Colonic mucosa (tissue), 4 donors: ENCODE data around the gene C15orf62. TPM values are rescaled to one million over a fixed set of nuclear protein-coding genes. Genes with fewer than 3 reads are reported as not detected.

ENCODE experiments used
- DNase-seq: peaks from one replicate; pipeline ENCODE4 v3.0.0-alpha.2; 2020
- H3K27ac ChIP-seq: fragments of 200-600 bp; one replicate; pipeline ENCODE4 v1.8.0; 2021
- H3K27me3 ChIP-seq: fragments of 200-600 bp; one replicate; pipeline ENCODE4 v1.8.0; 2021
- H3K36me3 ChIP-seq: fragments of 200-600 bp; one replicate; pipeline ENCODE4 v1.8.0; 2021
- H3K4me1 ChIP-seq: fragments of 200-600 bp; one replicate; pipeline ENCODE4 v1.8.0; 2021; ENCODE audit warnings: mild to moderate bottlenecking
- H3K4me3 ChIP-seq: fragments of 200-600 bp; one replicate; pipeline ENCODE4 v1.8.0; 2021
- H3K9ac ChIP-seq, 2 donors: one replicate each; pipeline ENCODE4 v1.7.0; 2013; ENCODE audit warnings: control low read depth in 2 of 2, low read depth in 2 of 2, low read length in 2 of 2
- H3K9me3 ChIP-seq: fragments of 200-600 bp; one replicate; pipeline ENCODE4 v1.8.0; 2021
- intact Hi-C: fragments of 100-400 bp; cut with DNase I; formaldehyde crosslinking; loops from one replicate; pipeline ENCODE4 v1.14.1; 2022
- total RNA-seq, 2 donors: library from RNA; stranded (reverse); fragmentation: NEBNext Ultra II Directional in 1 of 2; extraction: Animal tissue kit (Norgen Biotek cat#: 25700) in 1 of 2; gene quantifications; one replicate each; pipeline ENCODE4 v1.2.1, GENCODE V29; 2021
- TF ChIP-seq, protein P1 (sequence below): fragments of 200-600 bp; IDR thresholded peaks from one replicate; pipeline ENCODE4 v1.8.0; 2022; ENCODE audit warnings: antibody characterized with exemption, mild to moderate bottlenecking
- donor health status: healthy.
- donor health status: DM: no; HTN: no; CAD: no.
- donor health status: DM: no; HTN: no; CAD: no.

The C15orf62 gene
- total RNA-seq, 2 donors from 2014 or later: 0.74 to 0.80 TPM

DNA sequence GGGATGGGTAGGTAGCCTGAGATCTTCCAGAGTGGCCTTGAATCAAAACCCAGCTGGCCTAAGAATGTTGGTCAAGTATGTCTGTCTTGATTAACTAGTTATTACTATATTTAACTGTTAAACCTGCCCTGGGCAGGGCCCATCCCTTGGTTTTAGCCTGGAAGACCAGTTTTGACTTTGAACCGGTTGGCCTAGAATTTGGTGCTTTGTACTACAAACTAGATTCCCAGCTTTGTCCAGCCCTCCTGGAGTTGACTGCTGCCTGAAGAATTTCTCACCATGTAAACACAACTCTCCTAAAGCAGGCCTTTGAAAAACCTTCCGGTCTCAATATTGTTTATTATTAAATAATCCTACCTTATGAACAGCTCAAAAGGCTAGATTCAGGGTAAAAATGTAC is 16.0 kb downstream of the C15orf62 start:
- H3K9ac ChIP-seq: peak overlapping the region in 1 of 2 donors; percentile 36
- intact Hi-C loops: loop anchor here (10.0 kb wide), 1 partner anchor 109 kb away; the partner anchor contains the start of gene VPS18
- no peak for DNase-seq
- H3K4me3 ChIP-seq: no peak overlapping the region
- peaks cover 10% of the 10 kb centered on the region for H3K4me1 ChIP-seq
- H3K27ac ChIP-seq: peak overlapping the region; percentile 79
- H3K9me3 ChIP-seq: no peaks in the 10 kb centered on the region
- H3K27me3 ChIP-seq: no peaks in the 10 kb centered on the region
- TF ChIP-seq, protein P1, sequence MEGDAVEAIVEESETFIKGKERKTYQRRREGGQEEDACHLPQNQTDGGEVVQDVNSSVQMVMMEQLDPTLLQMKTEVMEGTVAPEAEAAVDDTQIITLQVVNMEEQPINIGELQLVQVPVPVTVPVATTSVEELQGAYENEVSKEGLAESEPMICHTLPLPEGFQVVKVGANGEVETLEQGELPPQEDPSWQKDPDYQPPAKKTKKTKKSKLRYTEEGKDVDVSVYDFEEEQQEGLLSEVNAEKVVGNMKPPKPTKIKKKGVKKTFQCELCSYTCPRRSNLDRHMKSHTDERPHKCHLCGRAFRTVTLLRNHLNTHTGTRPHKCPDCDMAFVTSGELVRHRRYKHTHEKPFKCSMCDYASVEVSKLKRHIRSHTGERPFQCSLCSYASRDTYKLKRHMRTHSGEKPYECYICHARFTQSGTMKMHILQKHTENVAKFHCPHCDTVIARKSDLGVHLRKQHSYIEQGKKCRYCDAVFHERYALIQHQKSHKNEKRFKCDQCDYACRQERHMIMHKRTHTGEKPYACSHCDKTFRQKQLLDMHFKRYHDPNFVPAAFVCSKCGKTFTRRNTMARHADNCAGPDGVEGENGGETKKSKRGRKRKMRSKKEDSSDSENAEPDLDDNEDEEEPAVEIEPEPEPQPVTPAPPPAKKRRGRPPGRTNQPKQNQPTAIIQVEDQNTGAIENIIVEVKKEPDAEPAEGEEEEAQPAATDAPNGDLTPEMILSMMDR: no peak
- H3K36me3 ChIP-seq: no peaks in the 10 kb centered on the region

DNA sequence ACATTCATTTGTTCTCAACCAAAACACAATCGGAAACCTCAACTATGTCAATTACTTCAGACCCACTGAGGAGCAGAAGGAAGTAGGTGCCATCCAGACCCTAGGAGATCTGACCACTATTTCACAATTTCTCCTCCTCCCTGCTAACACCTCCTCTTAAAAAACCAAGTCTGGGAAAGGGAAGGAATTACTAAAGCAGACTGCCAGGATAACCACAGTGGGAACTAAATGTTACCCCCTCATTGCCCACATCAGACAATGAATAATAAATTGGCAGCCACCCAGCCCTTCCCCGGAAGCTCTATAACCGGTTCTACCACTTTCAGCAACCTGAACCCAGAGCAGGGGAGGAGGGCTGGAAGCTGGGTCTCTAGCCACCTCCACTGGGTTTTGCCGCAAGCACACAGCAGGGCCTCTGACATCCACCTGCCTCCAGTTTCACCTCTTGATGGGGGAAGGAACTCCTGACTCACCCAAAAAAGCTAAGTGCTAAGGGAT is 17.6 kb downstream of the C15orf62 start:
- TF ChIP-seq, protein P1: no peak
- peaks cover 10% of the 10 kb centered on the region for H3K4me1 ChIP-seq

DNA sequence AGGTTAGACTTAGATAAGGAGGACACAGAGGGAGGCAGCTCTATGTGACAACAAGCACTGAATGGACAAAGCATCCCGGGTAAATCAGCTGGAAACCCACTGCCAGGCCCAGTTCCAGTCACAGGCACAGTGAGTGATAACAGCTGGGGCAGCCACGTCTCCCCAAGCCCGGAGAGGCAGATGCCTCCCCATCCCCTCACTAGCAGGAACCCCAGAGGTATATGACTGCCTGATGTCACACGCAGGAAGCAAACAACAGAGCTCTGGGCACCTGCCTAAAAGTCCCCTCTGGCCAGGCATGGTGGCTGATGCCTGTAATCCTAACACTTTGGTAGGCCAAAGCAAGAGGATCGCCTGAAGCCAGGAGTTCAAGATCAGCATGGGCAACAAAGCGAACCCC is 18.2 kb downstream of the C15orf62 start:
- no peaks in the 10 kb centered on the region for H3K27me3 ChIP-seq
- no peak for DNase-seq
- TF ChIP-seq, protein P1: no peak
- H3K4me1 ChIP-seq: peaks cover 10% of the 10 kb centered on the region
- no peaks in the 10 kb centered on the region for H3K36me3 ChIP-seq
- no peaks in the 10 kb centered on the region for H3K9me3 ChIP-seq
- peak overlapping the region in 1 of 2 donors; percentile 76 for H3K9ac ChIP-seq
- peak overlapping the region; percentile 79 for H3K27ac ChIP-seq
- intact Hi-C loops: loop anchor here (10.0 kb wide), 1 partner anchor 107 kb away; the partner anchor contains the start of gene VPS18
- H3K4me3 ChIP-seq: no peak overlapping the region

More for the DNA sequence above, 17.6 kb downstream of the C15orf62 start:
- no peaks in the 10 kb centered on the region for H3K27me3 ChIP-seq
- no peaks in the 10 kb centered on the region for H3K9me3 ChIP-seq
- no peaks in the 10 kb centered on the region for H3K36me3 ChIP-seq
- peak overlapping the region; percentile 79 for H3K27ac ChIP-seq
- no peak overlapping the region for H3K4me3 ChIP-seq
- intact Hi-C loops: loop anchor here (10.0 kb wide), 1 partner anchor 107 kb away; the partner anchor contains the start of gene VPS18
- peak; percentile 88 for DNase-seq
- H3K9ac ChIP-seq: peak overlapping the region in 1 of 2 donors; percentile 76

DNA sequence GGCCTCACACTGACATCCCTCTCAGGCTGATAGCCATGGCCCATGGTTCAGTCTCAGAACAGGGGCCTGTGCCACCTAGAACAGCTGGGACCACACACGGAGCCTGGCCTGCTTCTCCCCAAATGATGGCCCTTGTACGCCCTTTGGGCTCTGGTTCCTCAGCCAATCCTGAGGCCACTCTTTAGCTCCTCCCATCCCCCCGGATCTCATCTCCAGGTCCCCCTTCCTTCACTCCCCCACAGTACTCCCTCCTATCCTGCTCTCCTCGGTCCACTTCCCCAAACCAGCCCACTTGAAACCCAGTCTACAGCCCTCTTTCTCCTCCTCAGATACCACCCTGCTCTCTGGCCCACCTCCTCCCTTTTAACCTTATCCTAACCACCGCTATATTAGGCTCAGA is 19.3 kb downstream of the C15orf62 start:
- H3K36me3 ChIP-seq: no peaks in the 10 kb centered on the region
- peaks cover 17% of the 10 kb centered on the region for H3K4me1 ChIP-seq

DNA sequence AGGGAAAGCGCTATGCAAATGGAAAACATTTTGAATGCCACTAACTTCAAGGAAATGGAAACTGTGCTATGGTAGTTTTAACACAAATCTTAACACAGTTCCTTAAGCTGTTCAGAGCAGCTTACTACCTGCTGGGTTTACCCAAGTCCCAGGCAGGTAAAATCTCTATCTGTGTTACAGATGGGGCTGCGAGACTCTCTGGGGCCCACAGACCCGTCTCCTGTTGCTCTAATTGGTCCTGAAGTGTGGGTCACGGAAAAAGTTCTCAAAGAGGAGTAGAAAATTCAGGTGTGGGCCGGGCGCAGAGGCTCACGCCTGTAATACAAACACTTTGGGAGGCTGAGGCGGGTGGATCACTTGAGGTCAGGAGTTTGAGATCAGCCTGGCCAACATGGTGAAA is 20.2 kb downstream of the C15orf62 start:
- Histone ChIP-seq H3K9ac (no peak overlapping the region), H3K27me3 (no peaks in the 10 kb centered on the region), H3K9me3 (no peaks in the 10 kb centered on the region), H3K36me3 (no peaks in the 10 kb centered on the region), H3K27ac (no peak overlapping the region), H3K4me1 (peaks cover 23% of the 10 kb centered on the region), H3K4me3 (no peak overlapping the region)
- intact Hi-C loops: loop anchor here (10.0 kb wide), 1 partner anchor 105 kb away; the partner anchor contains the start of gene VPS18
- no peak for DNase-seq
- TF ChIP-seq, protein P1: no peak

More for the DNA sequence above, 19.3 kb downstream of the C15orf62 start:
- Histone ChIP-seq H3K27me3 (no peaks in the 10 kb centered on the region), H3K4me3 (no peak overlapping the region), H3K9ac (peak overlapping the region in 1 of 2 donors; percentile 38), H3K27ac (peak overlapping the region; percentile 47), H3K9me3 (no peaks in the 10 kb centered on the region)
- intact Hi-C loops: loop anchor here (10.0 kb wide), 1 partner anchor 106 kb away; the partner anchor contains the start of gene VPS18
- no peak for DNase-seq
- TF ChIP-seq, protein P1: no peak
